GM12878 (cell line): ENCODE results near the gene SUGCT. TPM values are rescaled to one million over a fixed set of nuclear protein-coding genes. Genes with fewer than 3 reads are reported as not detected.

Source experiments
- ATAC-seq: fragments of 200-7000 bp; cut with Tn5 transposase; 3 replicates; pipeline ENCODE4 v1.9.1; 2020; ENCODE audit warnings: mild to moderate bottlenecking, moderate library complexity
- BruUV-seq: library from RNA; stranded (reverse); fragments of 400-500 nt; replicated peaks from 2 replicates; lab custom pipeline; 2021; lab: Mats Ljungman, UMichigan
- CTCF ChIA-PET: fragments of 300-600 bp; sonication (Branson Sonifier 250); formaldehyde crosslinking; extraction: SDS; loops from one replicate; lab custom pipeline; 2021; ENCODE audit warnings: inconsistent platforms; lab: Yijun Ruan, JAX
- POLR2A ChIA-PET: fragments of 350-600 bp; formaldehyde crosslinking; extraction: SDS; loops from one replicate; lab custom pipeline; 2021; ENCODE audit warnings: inconsistent platforms; lab: Charles Lee
- RAD21 ChIA-PET: fragments of 300-600 bp; sonication (Branson Sonifier 250); formaldehyde crosslinking; loops from one replicate; lab custom pipeline; 2023; ENCODE audit warnings: antibody characterized with exemption; ENCODE audit not compliant: unreplicated experiment; lab: Charles Lee
- SMC1A ChIA-PET: fragments of 300-600 bp; sonication (Branson Sonifier 250); formaldehyde crosslinking; loops from one replicate; lab custom pipeline; 2023; ENCODE audit not compliant: unreplicated experiment, uncharacterized antibody; lab: Charles Lee
- DNase-seq: peaks from one replicate; pipeline ENCODE4 v3.0.0-alpha.2; 2011; ENCODE audit warnings: low read depth, low spot score
- FAIRE-seq: peaks from 3 replicates; lab custom pipeline; 2011; peaks lifted over from hg19 to GRCh38; lab: Jason Lieb, UNC
- H2AFZ ChIP-seq: 2 replicates; pipeline ENCODE4 v1.6.0; 2011; ENCODE audit warnings: low read depth, low read length, control low read depth; ENCODE audit not compliant: control insufficient read depth
- H3K27ac ChIP-seq: 2 replicates; pipeline ENCODE4 v1.5.1; 2011; ENCODE audit warnings: control low read depth; ENCODE audit not compliant: control insufficient read depth, insufficient read depth
- H3K27me3 ChIP-seq, 2 experiments: replicated peaks in 1 of 2; 2 replicates each; pipeline versions ENCODE4 v1.6.0 to v1.6.1; 2011; ENCODE audit warnings: low read length in 1 of 2; ENCODE audit not compliant: control insufficient read depth in 2 of 2, insufficient read depth in 2 of 2
- H3K36me3 ChIP-seq, 2 experiments: 2 replicates each; pipeline ENCODE4 v1.5.1; 2011; ENCODE audit warnings: low read length in 1 of 2; ENCODE audit not compliant: control insufficient read depth in 2 of 2, insufficient read depth in 2 of 2
- H3K4me1 ChIP-seq: 2 replicates; pipeline ENCODE4 v1.6.1; 2011; ENCODE audit warnings: mild to moderate bottlenecking, low read length, moderate library complexity, mixed read lengths; ENCODE audit not compliant: control insufficient read depth, insufficient read depth
- H3K4me2 ChIP-seq: 2 replicates; pipeline ENCODE4 v1.6.0; 2011; ENCODE audit warnings: control low read depth; ENCODE audit not compliant: control insufficient read depth, insufficient read depth
- H3K4me3 ChIP-seq: fragments of 200-600 bp; sonication (generic); 2 replicates; pipeline ENCODE4 v1.5.1; 2016
- H3K79me2 ChIP-seq: 2 replicates; pipeline ENCODE4 v1.6.0; 2011; ENCODE audit warnings: low read length; ENCODE audit not compliant: control insufficient read depth, insufficient read depth
- H3K9ac ChIP-seq: 2 replicates; pipeline ENCODE4 v1.8.0; 2011; ENCODE audit warnings: low read length, control low read depth, mixed read lengths; ENCODE audit not compliant: control insufficient read depth, insufficient read depth
- H3K9me3 ChIP-seq: replicated peaks from 3 replicates; pipeline ENCODE4 v1.5.1; 2011; ENCODE audit warnings: mild to moderate bottlenecking, low read length; ENCODE audit not compliant: control insufficient read depth, insufficient read depth
- H4K20me1 ChIP-seq: 2 replicates; pipeline ENCODE4 v1.6.0; 2011; ENCODE audit not compliant: control insufficient read depth, insufficient read depth
- ATF2 ChIP-seq: IDR thresholded peaks from 2 replicates; pipeline ENCODE4 v1.6.1; 2012; ENCODE audit warnings: low read length, inconsistent platforms
- ATF3 ChIP-seq: IDR thresholded peaks from 2 replicates; pipeline ENCODE4 v1.6.1; 2011; ENCODE audit warnings: low read depth, mild to moderate bottlenecking, low read length, moderate library complexity, borderline replicate concordance; ENCODE audit errors: extremely low read depth
- BACH1 ChIP-seq: fragments of 450-650 bp; IDR thresholded peaks from 2 replicates; pipeline ENCODE4 v1.6.1; 2017; ENCODE audit warnings: mild to moderate bottlenecking, borderline replicate concordance
- E4F1 ChIP-seq: fragments of 450-650 bp; IDR thresholded peaks from 2 replicates; pipeline ENCODE4 v1.6.1; 2018; ENCODE audit warnings: borderline replicate concordance, mild to moderate bottlenecking; ENCODE audit not compliant: partially characterized antibody
- ELK1 ChIP-seq: IDR thresholded peaks from 2 replicates; pipeline ENCODE4 v1.6.1; 2012; ENCODE audit warnings: low read depth, low read length, improper control_type of control experiment
- KDM1A ChIP-seq: fragments of 200-600 bp; sonication (generic); IDR thresholded peaks from 2 replicates; pipeline ENCODE4 v1.6.1; 2016; ENCODE audit warnings: borderline replicate concordance
- MEF2A ChIP-seq: IDR thresholded peaks from 2 replicates; pipeline ENCODE4 v1.6.1; 2011; ENCODE audit warnings: low read depth, mild to moderate bottlenecking, low read length, moderate library complexity; ENCODE audit not compliant: insufficient read depth
- MYB ChIP-seq: fragments of 150-350 bp; IDR thresholded peaks from 2 replicates; pipeline ENCODE4 v1.6.1; 2014; ENCODE audit warnings: mild to moderate bottlenecking, low read depth, low read length, borderline replicate concordance
- NFXL1 ChIP-seq: fragments of 450-650 bp; IDR thresholded peaks from 2 replicates; pipeline ENCODE4 v1.6.1; 2017; ENCODE audit warnings: antibody characterized with exemption, mild to moderate bottlenecking, borderline replicate concordance
- NFYB ChIP-seq: IDR thresholded peaks from 2 replicates; pipeline ENCODE4 v1.6.1; 2011; ENCODE audit warnings: low read depth, mild to moderate bottlenecking, low read length, improper control_type of control experiment, moderate library complexity; ENCODE audit not compliant: insufficient read depth
- POLR2AphosphoS2 ChIP-seq: IDR thresholded peaks from 2 replicates; pipeline ENCODE4 v1.6.1; 2011; ENCODE audit warnings: low read depth, mild to moderate bottlenecking, low read length, improper control_type of control experiment, moderate library complexity
- RCOR1 ChIP-seq: conservative IDR thresholded peaks from 2 replicates; pipeline ENCODE4 v1.6.1; 2012; ENCODE audit warnings: low read depth, low read length, improper control_type of control experiment
- RELB ChIP-seq: fragments of 450-650 bp; IDR thresholded peaks from 2 replicates; pipeline ENCODE4 v1.6.1; 2017; ENCODE audit warnings: low read depth, mild to moderate bottlenecking, moderate library complexity
- SREBF1 ChIP-seq: IDR thresholded peaks from 2 replicates; pipeline ENCODE4 v1.6.1; 2012; ENCODE audit warnings: mild to moderate bottlenecking, low read length
- SREBF2 ChIP-seq: IDR thresholded peaks from 2 replicates; pipeline ENCODE4 v1.6.1; 2012; ENCODE audit warnings: mild to moderate bottlenecking, low read length
- SRF ChIP-seq, 2 experiments: IDR thresholded peaks; 2 replicates each; pipeline ENCODE4 v1.6.1; 2011; ENCODE audit warnings: low read depth in 2 of 2, low read length in 2 of 2, mild to moderate bottlenecking in 1 of 2, moderate library complexity in 1 of 2
- TCF7 ChIP-seq: IDR thresholded peaks from 2 replicates; pipeline ENCODE4 v1.6.1; 2014; ENCODE audit warnings: antibody characterized with exemption, borderline replicate concordance
- ZNF24 ChIP-seq: fragments of 450-650 bp; IDR thresholded peaks from 2 replicates; pipeline ENCODE4 v1.6.1; 2017; ENCODE audit warnings: antibody characterized with exemption, mild to moderate bottlenecking
- WGBS: methylation state at CpG from one replicate; pipeline ENCODE4 v1.1.6; 2016; ENCODE audit warnings: low lambda C conversion rate; ENCODE audit not compliant: insufficient replicate concordance, insufficient coverage; ENCODE audit errors: missing lambda C conversion rate; 5-methylcytosine and 5-hydroxymethylcytosine counted together
- in situ Hi-C: fragments of 300-500 bp; cut with MboI; formaldehyde crosslinking; loops from 9 replicates; pipeline ENCODE4 v1.14.3; 2018; ENCODE audit warnings: mixed read lengths
- intact Hi-C: fragments of 100-400 bp; cut with micrococcal nuclease; formaldehyde crosslinking; loops from one replicate; pipeline ENCODE4 v1.14.2; 2022; ENCODE audit not compliant: unreplicated experiment
- polyA plus RNA-seq, 11 experiments: library from polyadenylated mRNA; depleted of rRNA in 4 of 11; unstranded in 6 of 11; stranded (reverse) in 5 of 11; fragments of >200 nt; fragmentation: Nextera tagmentation in 4 of 11; fragmentation: Illumina TruSeq in 1 of 11; extraction: Ambion mirVana in 4 of 11; extraction: Trizol in 1 of 11; gene quantifications; 1 replicate in 1 of 11; 2 replicates in 10 of 11; pipeline versions ENCODE4 v1.2.1 to v1.2.3, GENCODE V29; 2011 to 2016; ENCODE audit warnings: inconsistent platforms in 2 of 11, missing spikeins in 2 of 11, low read depth in 1 of 11
- total RNA-seq, 4 experiments: library from RNA; depleted of rRNA in 3 of 4; stranded (reverse); fragments of >200 nt in 3 of 4; fragmentation: Illumina TruSeq in 1 of 4; extraction: Trizol in 1 of 4; gene quantifications; 2 replicates each; pipeline versions ENCODE4 v1.2.1 to v1.2.3, GENCODE V29; 2013 to 2021

Gene SUGCT
- total and polyA plus RNA-seq, 10 of the 15 experiments (the other 5 are each of a cell fraction or from before 2014, with no cell fraction given): 0.08 to 1.2 (median 0.67) TPM; not detected in 1

- ChIA-PET POLR2A (no interaction called here), CTCF (no interaction called here), SMC1A (no interaction called here), RAD21 (no interaction called here)
- no peak for ATAC-seq
- no peaks in the 10 kb centered on the region for H3K36me3 ChIP-seq
- H4K20me1 ChIP-seq: no peaks in the 10 kb centered on the region
- no peak overlapping the region for H3K4me2 ChIP-seq
- no peaks in the 10 kb centered on the region for H3K79me2 ChIP-seq
- intact Hi-C loops (no loop called here), in situ Hi-C loops (no loop called here)
- no peaks in the 10 kb centered on the region for H3K9me3 ChIP-seq
- no peak overlapping the region for H3K27ac ChIP-seq
- no TSS peak for BruUV-seq
- whole genome bisulfite sequencing: 44% methylated on average over 6 of the region's 6 CpGs
- H3K4me3 ChIP-seq: no peak overlapping the region
- no peak overlapping the region for H3K9ac ChIP-seq
- H3K4me1 ChIP-seq: no peaks in the 10 kb centered on the region
- FAIRE-seq: no peak
- DNase-seq: no peak
- no peak overlapping the region for H2AFZ ChIP-seq
- H3K27me3 ChIP-seq: no peaks in the 10 kb centered on the region
- TF ChIP-seq RCOR1 (no peak), ATF3 (no peak), ZNF24 (no peak), SRF (IDR thresholded peaks at IDR 0.05; ENCODE audit: low read depth in 2 of 2, low read length in 2 of 2) (no peak), MYB (no peak), POLR2AphosphoS2 (no peak), SREBF2 (no peak), BACH1 (no peak), ELK1 (no peak), NFYB (no peak), NFXL1 (no peak), SREBF1 (no peak), TCF7 (no peak), ATF2 (no peak), KDM1A (no peak), RELB (no peak), E4F1 (no peak), MEF2A (no peak)
Measured at GRCh38 chr7:40439686-40440085, 304.9 kb downstream of the SUGCT start.
